HL-60/S4 treated with retinoic acid at 250 ng/mL for 4 days and 3 days (cell line): Measurements from ENCODE around the gene MAGI2.
"Not testable (repeated sequence)": the region's sequence is repeated elsewhere in the genome, so short reads cannot be mapped to it uniquely, and the experiment has no call there.

Experiments
- in situ Hi-C: fragments of 300-500 bp; cut with MboI; formaldehyde crosslinking; loops from 2 replicates; pipeline ENCODE4 v1.7.0; 2022; ENCODE audit warnings: low sequenced_read_pairs

Gene MAGI2

DNA sequence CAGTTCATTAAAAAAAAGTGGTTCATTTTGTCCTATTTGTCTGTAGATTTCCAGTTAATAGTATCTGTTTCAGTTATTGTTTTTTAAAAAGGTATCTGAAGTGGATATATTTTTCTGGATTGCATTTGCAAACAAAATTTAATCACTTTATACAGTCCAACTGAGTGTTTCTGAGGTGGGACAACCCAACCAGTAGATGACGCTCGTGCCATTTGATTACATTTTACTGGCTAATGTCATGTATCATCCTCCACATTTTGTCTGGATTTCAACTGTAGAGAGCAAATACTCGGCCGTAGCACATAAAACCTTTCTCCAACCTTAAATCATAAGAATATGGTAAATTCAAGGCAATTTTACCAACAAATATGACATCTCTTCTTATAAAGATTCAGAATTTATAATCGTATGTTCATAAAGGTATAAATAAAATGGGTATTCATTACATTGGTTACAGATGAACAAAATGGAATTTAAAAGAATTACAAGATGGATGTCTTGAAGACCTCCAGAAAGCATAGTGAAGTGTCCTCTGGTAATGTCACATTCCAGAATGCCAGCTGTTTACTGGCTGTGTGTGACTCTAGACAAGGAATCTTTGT, 865.9 kb downstream of the MAGI2 start:
- in situ Hi-C loops = no loop called here

GRCh38 chr7:78585980-78586379, 867.5 kb downstream of the MAGI2 start:
- in situ Hi-C loops = no loop called here

GRCh38 chr7:78578686-78579085, 874.8 kb downstream of the MAGI2 start:
- in situ Hi-C loops = no loop called here

DNA sequence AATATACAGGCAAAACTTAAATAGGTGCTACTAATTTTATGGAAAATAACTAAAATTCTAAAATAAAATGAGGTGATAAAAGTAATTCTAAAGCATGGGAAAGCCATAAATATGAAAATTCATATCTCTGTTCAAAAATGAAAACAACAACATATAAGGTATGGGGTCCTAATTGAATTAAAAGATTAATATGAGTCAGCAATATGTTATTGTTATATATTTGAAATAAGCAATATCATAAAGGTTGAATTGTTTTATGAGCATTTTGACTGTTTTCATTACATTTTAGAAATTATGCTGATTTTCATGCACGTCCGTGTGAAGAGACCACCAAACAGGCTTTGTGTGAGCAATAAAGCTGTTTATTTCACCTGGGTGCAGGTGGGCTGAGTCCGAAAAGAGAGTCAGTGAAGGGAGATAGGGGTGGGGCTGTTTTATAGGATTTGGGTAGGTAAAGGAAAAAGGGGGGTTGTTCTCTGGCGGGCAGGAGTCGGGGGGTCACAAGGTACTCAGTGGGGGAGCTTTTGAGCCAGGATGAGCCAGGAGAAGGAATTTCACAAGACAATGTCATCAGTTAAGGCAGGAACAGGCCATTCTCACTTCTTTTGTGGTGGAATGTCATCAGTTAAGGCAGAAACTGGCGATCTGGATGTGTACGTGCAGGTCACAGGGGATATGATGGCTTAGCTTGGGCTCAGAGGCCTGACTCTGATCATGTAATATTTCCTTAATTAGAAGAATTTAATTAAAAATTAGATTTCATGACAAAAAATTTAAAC, 876.1 kb downstream of the MAGI2 start:
- in situ Hi-C loops = not testable (repeated sequence)

- in situ Hi-C loops = no loop called here
Observed at GRCh38 chr7:78576236-78576635, 877.2 kb downstream of the MAGI2 start.

- in situ Hi-C loops = no loop called here
Observed at GRCh38 chr7:78571292-78571691, 882.2 kb downstream of the MAGI2 start.

DNA sequence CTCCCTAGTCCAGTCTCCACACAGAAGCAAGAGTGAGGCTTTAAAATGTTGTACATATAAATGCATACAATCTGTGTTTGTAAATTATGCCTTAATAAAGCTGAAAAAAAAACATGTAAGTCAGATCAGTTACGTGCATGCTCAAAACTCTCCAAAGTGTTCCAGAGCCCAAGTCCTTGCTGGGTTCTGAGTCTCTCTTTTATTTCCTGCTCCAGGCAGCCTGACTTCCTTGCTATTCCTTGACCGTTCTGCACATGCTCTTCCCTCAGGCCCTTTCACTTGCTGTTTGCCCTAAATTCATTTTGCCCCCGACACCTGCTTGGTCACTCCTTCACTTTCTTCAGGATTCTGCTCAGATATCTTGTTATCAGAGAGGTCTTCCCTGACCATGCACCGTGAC, 884.8 kb downstream of the MAGI2 start:
- in situ Hi-C loops = no loop called here

GRCh38 chr7:78567836-78568235, 885.6 kb downstream of the MAGI2 start:
- in situ Hi-C loops = no loop called here

DNA sequence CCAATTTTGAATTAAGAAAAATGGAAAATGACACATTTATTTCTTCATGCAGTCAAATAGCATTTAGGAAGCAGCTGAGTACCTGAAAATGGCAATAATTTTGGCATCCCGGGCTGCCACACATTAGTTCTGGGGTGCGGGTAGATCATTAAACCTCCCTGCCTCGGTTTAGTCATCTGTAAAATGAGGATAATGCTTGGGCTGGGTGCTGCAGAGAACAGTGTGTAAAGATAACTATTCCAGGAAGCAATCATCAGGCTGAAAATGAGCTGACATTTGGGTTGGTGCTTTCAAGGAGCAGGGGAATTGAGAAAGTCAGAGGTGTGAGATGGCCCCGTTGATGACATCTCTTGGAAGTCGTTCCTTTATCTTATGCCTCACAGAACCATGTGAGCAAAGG, 887.7 kb downstream of the MAGI2 start:
- in situ Hi-C loops = no loop called here

GRCh38 chr7:78563191-78563590, 890.3 kb downstream of the MAGI2 start:
- in situ Hi-C loops = no loop called here

DNA sequence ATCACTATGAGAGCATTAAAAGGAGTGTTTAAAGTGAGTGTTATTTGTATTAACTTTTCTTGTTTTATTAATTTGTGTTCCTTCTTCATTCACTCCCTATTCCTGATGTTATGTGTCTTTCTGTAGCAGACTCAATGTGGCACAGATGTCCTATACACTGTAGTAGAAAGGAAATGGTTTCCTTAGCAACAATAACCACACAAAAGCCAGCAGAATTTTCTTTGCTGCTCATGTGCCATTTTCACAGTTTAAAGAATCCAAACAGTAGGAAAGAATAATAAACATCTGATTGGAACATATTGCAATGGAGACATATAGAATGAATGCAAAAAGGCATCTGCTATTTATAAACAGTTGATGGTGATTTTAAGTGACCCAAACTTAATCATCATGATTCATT, 891.3 kb downstream of the MAGI2 start:
- in situ Hi-C loops = no loop called here

GRCh38 chr7:78558566-78558965, 894.9 kb downstream of the MAGI2 start:
- in situ Hi-C loops = no loop called here

DNA sequence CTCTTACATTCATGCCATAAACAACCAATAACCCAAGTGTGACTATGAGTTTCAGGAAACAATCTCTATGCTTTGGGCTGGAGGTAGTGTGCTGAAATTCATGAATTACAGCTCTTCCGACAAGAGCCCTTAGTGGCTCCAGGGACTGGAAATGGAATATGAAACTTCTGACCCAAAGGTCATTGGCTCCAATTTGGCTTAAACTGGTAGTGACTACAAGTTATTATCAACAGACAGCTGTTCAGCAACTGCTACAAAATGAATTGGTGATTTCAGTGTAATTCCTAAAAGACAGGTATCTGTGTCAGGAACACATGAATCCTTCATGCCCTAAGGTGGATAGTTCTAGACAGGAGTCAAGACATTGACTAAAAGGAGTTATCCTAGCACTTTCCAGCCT, 909.5 kb downstream of the MAGI2 start:
- in situ Hi-C loops = no loop called here

DNA sequence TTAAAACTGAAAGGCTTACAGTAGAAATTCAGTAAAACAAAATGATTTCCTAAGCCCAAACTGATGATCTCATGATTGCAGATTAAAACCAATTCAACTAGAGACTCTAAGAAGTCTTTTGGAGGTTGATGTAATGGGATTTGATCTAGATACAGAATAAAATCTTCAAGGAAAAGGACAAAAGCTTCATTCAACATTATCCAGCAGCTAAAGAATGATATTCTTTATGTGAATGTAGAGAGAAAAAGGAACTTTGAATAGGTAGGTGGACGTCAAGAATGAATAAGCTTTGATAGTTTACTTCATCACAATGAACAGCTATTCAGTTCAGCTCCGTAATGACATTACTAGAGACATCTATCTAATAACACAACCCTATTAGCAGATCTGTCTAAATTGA, 910.5 kb downstream of the MAGI2 start:
- in situ Hi-C loops = no loop called here

GRCh38 chr7:78542541-78542940, 910.9 kb downstream of the MAGI2 start:
- in situ Hi-C loops = no loop called here

GRCh38 chr7:78539825-78540224, 913.6 kb downstream of the MAGI2 start:
- in situ Hi-C loops = no loop called here

GRCh38 chr7:78535655-78536054, 917.8 kb downstream of the MAGI2 start:
- in situ Hi-C loops = no loop called here

DNA sequence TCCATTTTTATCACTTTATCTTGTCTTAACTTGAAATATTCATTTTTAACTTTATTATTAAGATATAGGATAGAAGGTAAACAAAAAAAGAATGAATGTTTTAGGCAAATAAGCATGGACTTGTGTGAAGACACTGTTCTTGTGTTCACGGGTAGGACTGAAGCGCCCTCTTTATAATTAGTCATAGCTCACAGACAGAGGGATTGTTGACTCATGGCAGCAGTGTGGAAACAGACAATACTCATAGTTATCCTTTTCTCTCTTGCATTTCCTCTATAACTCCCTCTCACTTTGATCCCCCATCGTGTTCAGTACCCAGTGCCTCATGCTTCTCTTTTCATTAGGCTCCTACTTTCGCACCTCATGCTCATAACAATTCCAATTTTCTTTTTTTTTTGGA, 923.1 kb downstream of the MAGI2 start:
- in situ Hi-C loops = no loop called here

DNA sequence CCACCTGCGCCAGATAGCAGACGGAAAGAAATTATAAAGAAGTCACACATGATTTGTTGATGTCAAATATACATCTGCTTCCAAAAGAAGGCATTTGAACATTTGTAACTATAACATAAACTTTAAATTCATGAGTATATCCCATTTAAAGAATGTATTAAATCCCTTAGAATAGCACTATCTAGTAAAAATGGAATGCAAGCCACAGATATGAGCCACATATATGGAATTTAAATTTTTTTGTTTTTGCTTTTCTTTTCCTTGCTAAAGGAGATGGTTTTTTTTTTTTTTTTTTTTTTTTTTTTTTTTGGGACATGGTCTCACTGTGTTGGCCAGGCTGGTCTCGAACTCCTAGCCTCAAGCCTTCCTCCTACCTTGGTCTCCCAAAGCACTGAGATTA, 924.1 kb downstream of the MAGI2 start:
- in situ Hi-C loops = no loop called here

- in situ Hi-C loops = no loop called here
Observed at GRCh38 chr7:78528964-78529363, 924.5 kb downstream of the MAGI2 start.

- in situ Hi-C loops = no loop called here
Observed at GRCh38 chr7:78523930-78524329, 929.5 kb downstream of the MAGI2 start.

- in situ Hi-C loops = no loop called here
Observed at GRCh38 chr7:78521961-78522360, 931.5 kb downstream of the MAGI2 start.

DNA sequence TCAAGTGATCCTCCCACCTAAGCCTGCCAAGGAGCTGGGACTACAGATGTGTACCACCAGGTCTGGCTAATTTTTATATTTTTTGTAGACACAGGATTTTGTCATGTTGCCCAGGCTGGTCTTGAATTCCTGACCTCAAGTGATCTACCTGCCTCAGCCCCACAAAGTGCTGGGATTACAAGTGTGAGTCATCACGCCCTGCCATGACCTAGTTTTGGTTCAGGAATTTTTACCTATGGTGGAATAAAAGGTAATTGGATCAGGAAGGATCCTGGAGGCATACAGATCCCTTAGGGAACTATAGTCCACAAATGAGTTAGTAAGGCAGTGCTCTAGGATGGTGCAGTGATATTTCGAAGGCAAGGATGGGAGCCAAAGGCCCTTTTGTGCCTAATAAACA, 937.0 kb downstream of the MAGI2 start:
- in situ Hi-C loops = no loop called here
